Kidney capillary endothelial cell (primary cell): Measurements from ENCODE around the gene MVK.

Experiments used
- DNase-seq: peaks from one replicate; pipeline ENCODE4 v3.0.0-alpha.2; 2018; ENCODE audit warnings: low spot score

Gene MVK

GRCh38 chr12:109632342-109632741 lies 58.7 kb downstream of the MVK start:
- DNase-seq: no peak

- no peak for DNase-seq
Measured at GRCh38 chr12:109635717-109636116, 62.1 kb downstream of the MVK start.

- no peak for DNase-seq
Measured at GRCh38 chr12:109637348-109637747, 63.8 kb downstream of the MVK start.

GRCh38 chr12:109637996-109638395 lies 64.4 kb downstream of the MVK start:
- DNase-seq: no peak

- no peak for DNase-seq
Measured at GRCh38 chr12:109638735-109639134, 65.1 kb downstream of the MVK start.

- DNase-seq: no peak
Measured at GRCh38 chr12:109639151-109639872, 65.7 kb downstream of the MVK start.

- no peak for DNase-seq
Measured at GRCh38 chr12:109640961-109641360, 67.4 kb downstream of the MVK start.

- DNase-seq: no peak
Measured at GRCh38 chr12:109641422-109641821, 67.8 kb downstream of the MVK start.

- no peak for DNase-seq
Measured at GRCh38 chr12:109642506-109643132, 69.0 kb downstream of the MVK start.

- no peak for DNase-seq
Measured at GRCh38 chr12:109645194-109645593, 71.6 kb downstream of the MVK start.

- DNase-seq: no peak
Measured at GRCh38 chr12:109645708-109646107, 72.1 kb downstream of the MVK start.
